ENCODE results near the gene ATCAY. TPM values are rescaled to one million over a fixed set of nuclear protein-coding genes. Genes with fewer than 3 reads are reported as not detected.

Gene ATCAY
- total RNA-seq, 4 donors from 2014 or later, result not detected

DNA sequence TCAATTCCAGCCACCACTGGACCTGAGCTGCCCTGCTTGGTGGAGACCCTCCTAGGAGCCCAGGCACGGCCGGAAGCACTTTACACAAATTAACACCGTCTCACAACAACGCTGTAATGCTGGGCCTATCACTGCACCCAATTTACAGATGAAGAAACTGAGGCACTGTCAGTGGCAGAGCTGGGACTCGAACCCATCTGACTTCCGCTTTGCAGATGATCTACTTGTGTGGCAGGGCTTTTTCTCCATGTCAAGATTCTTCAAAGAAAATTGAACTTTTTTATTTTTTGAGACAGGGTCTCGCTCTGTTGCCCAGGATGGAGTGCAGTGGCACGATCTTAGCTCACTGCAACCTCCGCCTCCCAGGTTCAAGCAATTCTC is 45.4 kb upstream of the ATCAY start:
- no peak for DNase-seq (ENCODE audit: low spot score in 2 of 2)
- TF ChIP-seq, protein P1, sequence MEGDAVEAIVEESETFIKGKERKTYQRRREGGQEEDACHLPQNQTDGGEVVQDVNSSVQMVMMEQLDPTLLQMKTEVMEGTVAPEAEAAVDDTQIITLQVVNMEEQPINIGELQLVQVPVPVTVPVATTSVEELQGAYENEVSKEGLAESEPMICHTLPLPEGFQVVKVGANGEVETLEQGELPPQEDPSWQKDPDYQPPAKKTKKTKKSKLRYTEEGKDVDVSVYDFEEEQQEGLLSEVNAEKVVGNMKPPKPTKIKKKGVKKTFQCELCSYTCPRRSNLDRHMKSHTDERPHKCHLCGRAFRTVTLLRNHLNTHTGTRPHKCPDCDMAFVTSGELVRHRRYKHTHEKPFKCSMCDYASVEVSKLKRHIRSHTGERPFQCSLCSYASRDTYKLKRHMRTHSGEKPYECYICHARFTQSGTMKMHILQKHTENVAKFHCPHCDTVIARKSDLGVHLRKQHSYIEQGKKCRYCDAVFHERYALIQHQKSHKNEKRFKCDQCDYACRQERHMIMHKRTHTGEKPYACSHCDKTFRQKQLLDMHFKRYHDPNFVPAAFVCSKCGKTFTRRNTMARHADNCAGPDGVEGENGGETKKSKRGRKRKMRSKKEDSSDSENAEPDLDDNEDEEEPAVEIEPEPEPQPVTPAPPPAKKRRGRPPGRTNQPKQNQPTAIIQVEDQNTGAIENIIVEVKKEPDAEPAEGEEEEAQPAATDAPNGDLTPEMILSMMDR (IDR thresholded peaks at IDR 0.05), result no peak
- TF ChIP-seq POLR2AphosphoS5 (IDR thresholded peaks at IDR 0.05) (no peak), POLR2A (IDR thresholded peaks at IDR 0.05) (no peak), EP300 (IDR thresholded peaks at IDR 0.05) (no peak)
- Histone ChIP-seq H3K36me3 (no peaks in the 10 kb centered on the region), H3K9me3 (no peaks in the 10 kb centered on the region), H3K4me1 (no peaks in the 10 kb centered on the region), H3K4me3 (no peak overlapping the region), H3K27me3 (peaks cover 41% of the 10 kb centered on the region), H3K27ac (no peak overlapping the region)
- WGBS, result 89% methylated on average over 9 of the region's 9 CpGs

DNA sequence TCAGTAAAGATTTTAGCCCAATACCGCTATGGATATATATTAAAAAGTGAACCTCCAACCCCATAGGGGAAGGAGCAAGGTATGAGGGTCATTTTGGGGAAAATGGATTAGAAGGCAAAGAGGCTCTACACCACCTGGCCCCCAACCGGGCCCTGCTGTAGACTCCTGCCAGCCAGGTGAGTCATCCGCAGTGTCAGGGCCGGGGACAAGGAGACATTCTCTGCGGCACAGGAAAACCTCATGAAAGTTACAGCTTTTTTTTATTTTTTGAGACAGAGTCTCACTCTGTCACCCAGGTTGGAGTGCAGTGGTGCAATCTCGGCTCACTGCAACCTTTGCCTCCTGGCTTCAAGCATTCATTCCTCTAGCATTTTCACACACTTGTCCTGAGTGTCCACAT is 43.6 kb upstream of the ATCAY start:
- TF ChIP-seq POLR2AphosphoS5 (IDR thresholded peaks at IDR 0.05) (no peak), POLR2A (IDR thresholded peaks at IDR 0.05) (no peak), EP300 (IDR thresholded peaks at IDR 0.05) (no peak)
- TF ChIP-seq, protein P1 (IDR thresholded peaks at IDR 0.05), result no peak
- Histone ChIP-seq H3K27ac (no peak overlapping the region), H3K27me3 (peaks cover 32% of the 10 kb centered on the region), H3K4me1 (no peaks in the 10 kb centered on the region), H3K4me3 (no peak overlapping the region), H3K9me3 (no peaks in the 10 kb centered on the region), H3K36me3 (no peaks in the 10 kb centered on the region)
- 80% methylated on average over 6 of the region's 6 CpGs for WGBS
- no peak for DNase-seq (ENCODE audit: low spot score in 2 of 2)

DNA sequence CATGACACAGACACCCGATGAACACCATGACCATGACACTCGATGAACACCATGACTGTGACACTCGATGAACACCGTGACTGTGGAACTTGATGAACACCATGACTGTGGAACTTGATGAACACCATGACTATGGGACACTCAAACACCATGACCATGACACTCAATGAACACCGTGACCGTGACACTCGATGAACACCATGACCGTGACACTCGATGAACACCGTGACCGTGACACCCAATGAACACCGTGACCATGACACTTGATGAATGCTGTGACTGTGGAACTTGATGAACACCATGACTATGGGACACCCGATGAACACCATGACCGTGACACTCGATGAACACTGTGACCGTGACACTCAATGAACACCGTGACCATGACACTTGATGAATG is 43.2 kb upstream of the ATCAY start:
- Histone ChIP-seq H3K27me3 (peaks cover 29% of the 10 kb centered on the region), H3K27ac (no peak overlapping the region), H3K36me3 (no peaks in the 10 kb centered on the region), H3K9me3 (no peaks in the 10 kb centered on the region), H3K4me1 (no peaks in the 10 kb centered on the region), H3K4me3 (no peak overlapping the region)
- 95% methylated on average over 17 of the region's 17 CpGs for WGBS
- TF ChIP-seq POLR2AphosphoS5 (IDR thresholded peaks at IDR 0.05), result no peak
- TF ChIP-seq, protein P1 (IDR thresholded peaks at IDR 0.05), result no peak
- TF ChIP-seq EP300 (IDR thresholded peaks at IDR 0.05), result no peak
- TF ChIP-seq POLR2A (IDR thresholded peaks at IDR 0.05), result no peak
- DNase-seq (ENCODE audit: low spot score in 2 of 2), result no peak

DNA sequence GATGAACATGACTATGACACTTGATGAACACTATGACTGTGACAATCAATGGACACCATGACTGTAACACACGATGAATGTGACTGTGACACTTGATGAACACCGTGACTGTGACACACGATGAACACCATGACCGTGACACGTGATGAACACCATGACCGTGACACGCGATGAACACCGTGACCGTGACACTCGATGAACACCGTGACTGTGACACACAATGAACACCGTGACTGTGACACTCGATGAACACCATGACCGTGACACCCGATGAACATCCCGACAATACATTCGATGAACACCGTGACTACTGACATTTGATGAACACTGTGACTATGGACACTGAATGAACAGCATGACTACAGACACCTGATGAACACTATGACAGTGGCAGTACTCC is 42.6 kb upstream of the ATCAY start:
- 91% methylated on average over 19 of the region's 19 CpGs for WGBS

DNA sequence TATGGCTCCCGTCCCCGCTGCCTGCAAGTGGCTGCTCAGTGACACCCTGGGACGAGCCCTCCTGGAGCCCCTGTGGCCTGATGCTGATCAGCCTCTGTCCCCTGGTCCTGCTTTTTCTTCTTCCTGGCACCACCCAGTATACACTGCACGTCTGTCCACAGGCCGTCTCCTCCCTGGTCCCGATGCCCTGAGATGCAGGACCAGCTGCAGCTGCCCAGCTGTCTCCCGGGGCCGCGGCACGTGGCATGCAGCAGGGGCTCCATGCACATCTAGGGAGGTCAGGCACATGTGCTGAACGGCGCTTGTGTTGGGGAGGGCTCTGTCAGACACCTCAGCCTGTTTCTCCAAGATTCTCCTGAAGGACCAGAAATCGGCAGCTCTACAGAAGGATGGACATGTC is 41.8 kb upstream of the ATCAY start:
- H3K27ac ChIP-seq, result no peak overlapping the region
- WGBS, result 86% methylated on average over 11 of the region's 13 CpGs
- H3K4me1 ChIP-seq, result no peaks in the 10 kb centered on the region
- TF ChIP-seq POLR2AphosphoS5 (IDR thresholded peaks at IDR 0.05), result no peak
- TF ChIP-seq, protein P1 (IDR thresholded peaks at IDR 0.05), result no peak
- no peak for TF ChIP-seq EP300 (IDR thresholded peaks at IDR 0.05)
- no peak for TF ChIP-seq POLR2A (IDR thresholded peaks at IDR 0.05)
- DNase-seq (ENCODE audit: low spot score in 2 of 2), result no peak
- H3K27me3 ChIP-seq, result peaks cover 19% of the 10 kb centered on the region
- H3K9me3 ChIP-seq, result no peaks in the 10 kb centered on the region
- H3K36me3 ChIP-seq, result no peaks in the 10 kb centered on the region
- H3K4me3 ChIP-seq, result no peak overlapping the region

More for the DNA sequence above, 42.6 kb upstream of the ATCAY start:
- Histone ChIP-seq H3K4me3 (no peak overlapping the region), H3K4me1 (no peaks in the 10 kb centered on the region), H3K36me3 (no peaks in the 10 kb centered on the region), H3K27ac (no peak overlapping the region), H3K27me3 (peaks cover 24% of the 10 kb centered on the region), H3K9me3 (no peaks in the 10 kb centered on the region)
- TF ChIP-seq EP300 (IDR thresholded peaks at IDR 0.05), result no peak
- no peak for TF ChIP-seq POLR2A (IDR thresholded peaks at IDR 0.05)
- no peak for TF ChIP-seq POLR2AphosphoS5 (IDR thresholded peaks at IDR 0.05)
- TF ChIP-seq, protein P1 (IDR thresholded peaks at IDR 0.05), result no peak
- DNase-seq (ENCODE audit: low spot score in 2 of 2), result no peak

Measured in suprapubic skin (tissue), 4 donors.